ENCODE data around the gene BCO1.

DNA sequence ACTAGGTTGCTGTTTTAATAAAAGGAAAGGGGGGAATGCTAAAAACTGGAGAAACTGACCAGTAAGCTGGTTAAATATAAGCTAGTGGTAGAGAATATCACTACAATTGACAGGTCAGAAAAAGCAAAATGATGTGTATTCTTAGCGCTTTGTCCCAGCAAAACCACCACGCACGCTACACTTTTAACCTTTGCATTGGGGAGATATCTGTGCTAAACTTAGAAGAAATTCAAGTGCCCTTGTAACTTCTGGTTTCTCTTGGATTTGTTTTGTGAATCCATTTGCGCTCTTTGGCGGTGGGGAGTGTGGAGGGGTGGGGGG, 77.6 kb downstream of the BCO1 start:
- TF ChIP-seq POLR2A (IDR thresholded peaks at IDR 0.05; ENCODE audit: low read depth, low read length) (no peak), POLR2AphosphoS5 (IDR thresholded peaks at IDR 0.05; ENCODE audit: low read depth, low read length) (no peak), TAF1 (IDR thresholded peaks at IDR 0.05; ENCODE audit: borderline replicate concordance, low read depth, low read length) (no peak)

Measured in GM12892 (cell line).